D341Med (cell line): ENCODE results near the gene HNRNPU.

Source experiments
- DNase-seq: peaks from one replicate; pipeline ENCODE4 v3.0.0; 2012; ENCODE audit warnings: low spot score

HNRNPU gene

DNA sequence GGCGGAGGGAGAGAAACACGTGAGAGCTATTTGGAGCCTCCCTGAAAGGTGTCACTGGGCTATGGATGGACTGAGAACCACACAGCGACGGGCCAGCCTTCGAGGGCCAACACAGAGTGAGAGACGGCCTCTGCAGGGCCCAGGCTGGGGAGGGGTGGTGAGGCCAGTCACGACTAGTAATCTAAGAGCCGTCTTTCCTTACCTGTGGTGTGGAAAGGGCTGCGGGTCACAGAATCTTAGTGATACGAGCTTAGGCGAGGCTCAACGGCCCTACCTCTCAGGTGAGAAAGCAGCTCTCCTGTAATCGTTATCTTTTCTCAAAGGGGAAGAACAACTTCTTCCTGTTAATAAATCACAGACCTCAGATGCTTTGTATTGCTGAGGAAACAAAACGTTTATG is 62.3 kb downstream of the HNRNPU start:
- DNase-seq, result no peak

- peak; percentile 86 for DNase-seq
Measured at GRCh38 chr1:244801246-244801645, 63.1 kb downstream of the HNRNPU start.

DNA sequence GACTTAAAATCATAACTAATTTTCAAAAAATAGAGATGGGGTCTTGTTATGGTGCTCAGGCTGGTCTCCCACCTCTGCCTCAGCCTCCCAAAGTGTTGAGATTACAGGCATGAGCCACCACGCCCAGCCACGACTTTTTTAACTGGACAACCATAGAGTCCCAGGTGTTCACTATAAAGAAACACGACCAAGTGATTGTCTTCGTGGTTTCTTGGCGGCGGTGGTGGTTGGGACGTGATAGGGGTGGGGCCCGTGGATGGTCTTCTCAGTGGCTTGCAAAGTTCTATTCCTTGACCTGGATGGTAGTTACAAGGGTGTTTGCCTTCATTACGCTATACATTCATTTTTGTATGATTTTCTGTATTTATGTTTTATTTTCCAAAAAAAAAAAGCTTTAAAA is 63.5 kb downstream of the HNRNPU start:
- no peak for DNase-seq
